ENCODE results near the gene GID8. TPM values are rescaled to one million over a fixed set of nuclear protein-coding genes. Genes with fewer than 3 reads are reported as not detected.
"Not testable (repeated sequence)": the region's sequence is repeated elsewhere in the genome, so short reads cannot be mapped to it uniquely, and the experiment has no call there.

Gene GID8
- total RNA-seq, 1 experiment from 2014 or later: 25.8 TPM

DNA sequence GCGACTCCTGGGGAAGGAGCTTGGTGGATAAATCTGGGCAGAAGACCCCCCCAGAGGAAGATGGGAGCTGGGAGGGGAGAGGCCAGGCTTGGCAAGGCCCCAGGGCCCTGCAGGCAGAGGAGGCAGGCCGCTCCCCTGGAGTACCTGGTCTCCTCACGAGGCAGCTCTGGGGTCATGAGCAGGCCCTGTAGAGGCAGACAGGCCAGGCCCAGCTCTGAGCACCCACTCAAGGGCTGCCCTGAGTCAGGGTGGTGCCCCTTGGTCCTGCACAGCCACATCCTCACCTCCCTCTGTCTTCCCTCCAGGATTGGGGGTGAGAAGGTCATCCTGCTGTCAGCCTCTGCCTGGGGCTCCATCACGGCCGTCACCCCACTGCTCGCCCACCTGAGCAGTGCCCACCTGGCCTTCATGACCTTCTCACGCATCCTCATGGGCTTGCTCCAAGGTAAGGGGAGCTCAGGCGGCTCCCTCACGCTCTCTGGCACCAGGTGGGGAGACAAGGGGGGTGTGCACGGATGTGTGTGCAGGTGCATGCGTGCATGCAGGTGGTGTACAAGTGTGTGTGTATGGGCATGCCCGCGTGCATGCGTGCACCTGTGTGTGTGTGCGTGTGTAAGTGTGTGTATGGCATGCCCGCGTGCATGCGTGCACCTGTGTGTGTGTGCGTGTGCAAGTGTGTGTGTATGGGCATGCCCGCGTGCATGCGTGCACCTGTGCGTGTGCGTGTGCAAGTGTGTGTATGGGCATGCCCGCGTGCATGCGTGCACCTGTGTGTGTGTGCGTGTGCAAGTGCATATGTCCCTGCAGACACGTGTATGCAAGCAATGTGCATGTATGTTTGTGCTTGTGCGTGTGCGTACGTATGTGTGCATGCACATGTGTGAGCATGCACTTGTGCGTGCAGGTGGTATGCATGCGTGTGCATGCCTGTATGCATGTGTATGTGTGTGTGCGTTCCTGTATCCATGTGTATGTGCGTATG, 19.5 kb downstream of the GID8 start:
- no peak for DNase-seq (ENCODE audit: low spot score)

GRCh38 chr20:62958388-62959100, 20.6 kb downstream of the GID8 start:
- DNase-seq (ENCODE audit: low spot score): no peak

GRCh38 chr20:62959101-62959971, 21.4 kb downstream of the GID8 start:
- no peak for DNase-seq (ENCODE audit: low spot score)

DNA sequence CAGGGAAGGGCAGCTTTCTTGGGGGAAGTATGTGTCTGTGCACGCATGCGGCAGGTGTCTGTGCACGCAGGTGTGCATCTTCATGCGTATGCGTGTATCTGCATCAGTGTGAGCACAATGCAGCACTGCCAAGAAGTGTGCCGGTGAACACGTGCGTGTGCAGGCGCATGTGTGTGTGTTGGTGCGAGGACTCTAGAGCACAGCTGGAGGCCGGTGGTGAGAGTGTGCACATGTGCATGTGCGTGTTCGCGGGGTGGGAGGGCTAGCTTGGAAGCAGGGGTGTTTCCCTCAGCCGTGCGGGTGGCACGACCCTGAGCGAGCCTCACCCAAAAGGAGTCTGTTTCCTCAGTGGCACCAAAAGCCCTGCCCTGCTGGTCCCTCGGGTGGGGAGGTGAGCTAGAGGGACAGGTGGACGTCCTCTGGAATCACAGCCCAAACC, 22.1 kb downstream of the GID8 start:
- no peak for DNase-seq (ENCODE audit: low spot score)

GRCh38 chr20:62960446-62961309, 22.7 kb downstream of the GID8 start:
- not testable (repeated sequence) for DNase-seq (ENCODE audit: low spot score)

DNA sequence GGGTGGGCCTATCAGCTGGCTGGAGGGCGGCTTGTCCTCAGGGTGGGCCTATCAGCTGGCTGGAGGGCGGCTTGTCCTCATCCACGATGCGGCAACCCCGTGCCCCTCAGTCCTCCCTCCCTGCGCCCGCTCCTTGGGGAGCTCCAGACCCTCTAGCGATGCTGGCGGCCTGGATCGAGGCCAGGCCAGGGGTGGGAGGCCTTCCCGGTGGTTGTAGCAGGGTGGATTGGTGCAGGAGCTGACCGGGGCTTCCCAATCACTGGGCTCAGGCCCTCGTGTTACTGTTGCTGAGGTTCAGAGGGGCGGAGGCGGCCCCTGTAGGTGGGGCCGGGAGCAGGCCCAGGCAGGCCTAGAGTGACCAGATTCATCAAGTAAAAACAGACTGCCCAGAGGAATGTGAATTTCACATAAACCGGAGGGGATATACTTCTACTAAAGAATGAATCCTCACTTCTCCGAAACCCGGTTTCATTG, 23.4 kb downstream of the GID8 start:
- no peak for DNase-seq (ENCODE audit: low spot score)

DNA sequence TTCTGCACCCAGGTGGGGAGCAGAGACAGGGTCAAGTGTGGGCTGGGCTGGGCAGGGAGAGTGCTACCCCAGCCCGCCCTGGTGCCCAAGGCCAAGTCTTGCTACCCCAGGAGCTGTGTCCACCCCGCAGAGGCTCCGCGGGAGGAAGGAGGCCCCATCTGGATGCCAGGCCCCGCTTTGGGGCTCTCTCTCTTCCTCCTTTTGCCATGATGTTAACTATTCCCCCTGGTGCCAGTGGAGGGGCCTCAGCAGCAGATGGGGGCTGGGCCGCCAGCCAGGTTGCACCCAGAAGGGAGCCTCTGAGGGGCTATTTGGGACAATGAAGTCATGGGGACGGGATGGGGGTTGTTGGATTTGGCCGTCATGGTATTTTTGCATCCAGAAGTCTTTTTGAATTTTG, 23.9 kb downstream of the GID8 start:
- DNase-seq (ENCODE audit: low spot score): no peak

GRCh38 chr20:62962221-62962879, 24.4 kb downstream of the GID8 start:
- DNase-seq (ENCODE audit: low spot score): no peak

GRCh38 chr20:62962891-62963613, 25.1 kb downstream of the GID8 start:
- DNase-seq (ENCODE audit: low spot score): no peak

DNA sequence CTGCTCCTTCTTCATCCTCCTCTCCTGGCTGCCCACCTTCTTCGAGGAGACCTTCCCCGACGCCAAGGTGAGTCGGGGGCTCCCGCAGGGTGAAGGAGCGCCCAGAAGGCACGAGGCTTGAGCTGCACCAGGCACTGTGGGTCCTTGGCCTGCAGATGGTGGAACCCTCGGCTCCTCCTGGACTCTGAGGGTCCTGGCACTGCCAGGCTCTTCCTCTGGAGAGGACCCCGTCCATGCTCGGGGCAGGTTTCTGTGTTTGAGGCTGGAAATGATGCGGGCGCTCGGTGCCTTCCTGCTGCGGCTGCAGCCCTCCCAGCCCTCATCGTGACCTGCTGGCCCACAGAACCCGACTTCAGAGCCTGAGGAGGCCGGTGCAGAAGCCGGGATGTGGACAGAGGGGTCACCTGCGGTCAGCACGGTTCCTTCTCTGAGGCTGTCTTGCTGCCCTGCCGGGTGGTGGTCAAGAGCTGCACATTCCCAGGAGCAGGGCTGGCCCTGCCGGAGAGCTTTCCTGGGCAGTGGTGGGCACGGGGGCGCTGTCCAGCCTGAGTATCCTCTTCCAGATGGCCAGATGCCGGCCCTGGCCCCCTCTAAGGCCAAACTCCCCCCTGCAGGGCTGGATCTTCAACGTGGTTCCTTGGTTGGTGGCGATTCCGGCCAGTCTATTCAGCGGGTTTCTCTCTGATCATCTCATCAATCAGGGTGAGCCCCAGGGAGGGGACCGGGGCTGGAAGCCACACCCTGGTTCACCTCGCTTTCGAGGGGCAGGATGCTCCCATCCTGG, 25.9 kb downstream of the GID8 start:
- DNase-seq (ENCODE audit: low spot score): no peak

- DNase-seq (ENCODE audit: low spot score): no peak
Measured at GRCh38 chr20:62964700-62965099, 26.8 kb downstream of the GID8 start.

GRCh38 chr20:62965363-62965771, 27.4 kb downstream of the GID8 start:
- no peak for DNase-seq (ENCODE audit: low spot score)

GRCh38 chr20:62966212-62967148, 28.5 kb downstream of the GID8 start:
- DNase-seq (ENCODE audit: low spot score): no peak

DNA sequence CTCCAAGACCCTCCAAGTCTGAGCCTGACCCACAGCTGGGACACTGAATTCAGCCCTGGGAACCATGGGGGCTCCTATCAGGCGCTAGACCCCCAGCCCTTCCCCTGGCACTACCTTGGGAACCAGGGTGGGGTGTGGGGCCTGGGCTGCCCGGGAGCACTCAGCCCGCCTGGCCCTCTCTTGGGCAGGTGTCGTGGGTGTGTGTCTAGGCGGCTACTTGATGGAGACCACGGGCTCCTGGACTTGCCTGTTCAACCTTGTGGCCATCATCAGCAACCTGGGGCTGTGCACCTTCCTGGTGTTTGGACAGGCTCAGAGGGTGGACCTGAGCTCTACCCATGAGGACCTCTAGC, 29.2 kb downstream of the GID8 start:
- no peak for DNase-seq (ENCODE audit: low spot score)

DNA sequence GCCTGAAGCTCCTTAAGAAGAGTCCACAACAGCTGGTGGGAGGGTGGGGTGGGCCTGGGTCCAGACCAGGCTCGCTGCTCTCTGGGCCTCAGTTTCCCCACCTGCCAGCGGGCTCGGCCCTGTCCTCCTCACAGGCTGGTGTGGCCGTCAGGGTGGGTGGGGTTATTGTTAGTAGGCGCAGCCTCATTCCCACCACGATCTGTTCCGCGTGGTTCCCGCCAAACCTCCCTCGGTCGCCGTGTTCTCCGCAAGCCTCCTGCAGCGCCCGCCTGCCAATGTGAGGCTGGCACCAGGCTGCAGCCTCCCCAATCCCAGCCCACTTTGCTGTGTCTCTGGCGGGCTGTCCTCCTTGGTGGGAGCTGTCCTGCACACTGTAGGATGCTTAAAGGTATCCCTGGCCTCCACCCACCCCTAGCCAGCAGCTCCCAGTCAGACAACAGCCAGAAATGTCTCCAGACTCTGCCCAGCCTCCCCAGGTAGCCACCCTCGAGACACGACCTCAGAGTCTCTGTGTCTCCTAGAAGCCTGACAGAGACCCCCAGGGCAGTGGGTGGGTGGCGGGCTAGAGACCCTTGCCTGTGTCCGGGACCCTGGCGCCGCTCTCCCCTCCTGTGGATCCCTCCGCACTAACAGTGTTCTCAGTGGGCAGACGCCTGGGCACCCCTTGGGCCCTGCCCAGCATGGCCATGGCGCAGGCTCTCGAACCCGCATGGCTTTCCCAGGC, 29.8 kb downstream of the GID8 start:
- DNase-seq (ENCODE audit: low spot score): no peak

DNA sequence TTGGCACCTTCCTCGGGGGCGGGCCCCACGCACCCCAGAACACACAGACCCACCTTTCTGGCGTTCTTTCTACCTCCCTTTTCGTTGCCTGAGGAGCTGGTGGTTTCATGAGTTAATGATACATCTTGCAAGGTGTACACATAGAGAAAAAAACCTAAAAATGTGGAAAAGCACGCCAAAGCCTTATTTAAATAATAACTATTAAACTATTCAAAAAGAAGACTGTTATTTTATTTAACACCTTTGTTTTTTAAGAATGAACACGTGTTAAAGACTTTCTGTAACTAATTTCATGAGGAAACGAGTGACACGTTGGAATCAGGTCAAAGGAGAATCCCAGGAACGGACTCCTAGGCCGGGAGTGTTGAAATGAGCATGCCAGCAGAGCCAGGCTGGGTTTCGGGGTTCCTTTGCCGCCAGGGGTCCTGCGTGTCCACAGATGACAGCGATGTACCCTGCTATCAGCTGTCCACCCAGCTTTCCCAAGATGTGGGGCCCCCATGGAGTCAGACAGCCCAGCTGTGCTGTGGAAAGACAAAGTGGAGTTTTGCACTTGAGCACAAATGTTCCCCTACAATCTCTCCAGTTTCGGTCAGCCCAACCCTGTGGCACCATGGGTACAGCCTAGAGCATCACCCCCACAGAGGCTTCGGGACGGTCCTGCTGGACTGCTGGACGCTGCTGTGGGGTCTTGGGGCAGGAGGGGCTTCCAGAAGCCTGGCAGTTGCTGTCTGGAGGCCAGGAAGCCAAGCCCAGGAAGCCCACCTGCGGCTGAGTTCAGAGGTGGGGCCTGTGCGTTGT, 30.6 kb downstream of the GID8 start:
- no peak for DNase-seq (ENCODE audit: low spot score)
